Erythroblast (primary cell): ENCODE data around the gene PPAN.

ENCODE experiments used
- GATA1 ChIP-seq: IDR thresholded peaks from 2 replicates; pipeline ENCODE4 v1.6.1; 2011; ENCODE audit warnings: low read depth, mild to moderate bottlenecking, control low read depth, low read length, moderate library complexity
- POLR2A ChIP-seq: IDR thresholded peaks from 2 replicates; pipeline ENCODE4 v1.6.1; 2011; ENCODE audit warnings: mild to moderate bottlenecking, low read length

DNA sequence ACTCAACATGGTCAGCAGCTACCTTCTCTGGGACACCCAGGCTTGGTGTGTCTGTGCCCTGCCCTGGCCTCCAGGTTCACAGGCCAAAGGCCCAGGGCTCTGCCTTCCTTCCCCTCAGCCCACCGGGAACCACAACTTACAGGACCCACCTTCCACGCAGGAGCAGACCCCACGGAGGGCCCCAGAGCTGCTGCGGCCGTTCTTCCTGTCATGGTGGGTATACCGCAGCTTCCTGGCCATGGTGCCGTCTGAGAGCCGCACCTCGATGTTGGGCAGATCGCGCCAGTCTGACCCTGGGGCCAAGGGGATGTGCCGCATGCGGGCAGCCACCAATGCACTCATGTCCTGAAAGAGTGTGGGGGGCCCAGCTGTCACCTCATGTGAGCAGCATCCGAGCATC is 30.8 kb downstream of the PPAN start:
- TF ChIP-seq POLR2A (no peak), GATA1 (no peak)
